IMR-90 (cell line): ENCODE measurements around the gene NFASC. TPM values are rescaled to one million over a fixed set of nuclear protein-coding genes. Genes with fewer than 3 reads are reported as not detected.

Source experiments
- ATAC-seq: fragments of 200-7000 bp; cut with Tn5 transposase; 2 replicates; pipeline ENCODE4 v1.9.1; 2020; ENCODE audit warnings: low read depth, mild to moderate bottlenecking, moderate library complexity
- BruUV-seq: library from RNA; stranded (reverse); fragments of 400-500 nt; replicated peaks from 2 replicates; lab custom pipeline; 2021; lab: Mats Ljungman, UMichigan
- CTCF ChIA-PET: fragments of 300-600 bp; formaldehyde crosslinking; extraction: SDS; loops from one replicate; lab custom pipeline; 2021; ENCODE audit warnings: antibody characterized with exemption; lab: Yijun Ruan, JAX
- POLR2A ChIA-PET: fragments of 300-600 bp; sonication (Branson Sonifier 250); formaldehyde crosslinking; loops from one replicate; lab custom pipeline; 2022; ENCODE audit warnings: antibody characterized with exemption; ENCODE audit not compliant: unreplicated experiment; lab: Charles Lee
- DNase-seq: peaks from one replicate; pipeline ENCODE4 v3.0.0; 2013
- H2AFZ ChIP-seq: replicated peaks from 2 replicates; pipeline ENCODE3; 2013; ENCODE audit warnings: low read length, mild to moderate bottlenecking; ENCODE audit not compliant: poor library complexity
- H2AK5ac ChIP-seq: 2 replicates; pipeline ENCODE4 v1.6.1; 2013; ENCODE audit warnings: low read depth, low read length, inconsistent platforms
- H2AK9ac ChIP-seq: replicated peaks from 2 replicates; pipeline ENCODE3; 2013; ENCODE audit warnings: mild to moderate bottlenecking, low read depth, low read length, moderate library complexity; ENCODE audit not compliant: poor library complexity
- H2BK120ac ChIP-seq: 2 replicates; pipeline ENCODE4 v1.6.1; 2013; ENCODE audit warnings: low read depth, low read length, inconsistent platforms
- H2BK15ac ChIP-seq: 3 replicates; pipeline ENCODE4 v1.6.1; 2013; ENCODE audit warnings: low read depth, low read length, inconsistent platforms
- H2BK20ac ChIP-seq: 2 replicates; pipeline ENCODE4 v1.6.1; 2013; ENCODE audit warnings: low read depth, mild to moderate bottlenecking, inconsistent platforms, low read length, moderate library complexity
- H2BK5ac ChIP-seq: 2 replicates; pipeline ENCODE4 v1.6.1; 2013; ENCODE audit warnings: mild to moderate bottlenecking, low read depth, low read length, inconsistent platforms; ENCODE audit not compliant: poor library complexity, severe bottlenecking
- H3K14ac ChIP-seq: replicated peaks from 2 replicates; pipeline ENCODE4 v1.6.1; 2013; ENCODE audit warnings: low read depth, low read length, inconsistent platforms
- H3K18ac ChIP-seq: 2 replicates; pipeline ENCODE4 v1.6.1; 2013; ENCODE audit warnings: low read depth, low read length, control low read depth
- H3K23ac ChIP-seq: 2 replicates; pipeline ENCODE4 v1.6.1; 2013; ENCODE audit warnings: low read depth, low read length, inconsistent platforms
- H3K27ac ChIP-seq: 2 replicates; pipeline ENCODE4 v1.5.1; 2013; ENCODE audit warnings: mild to moderate bottlenecking, control low read depth, low read length; ENCODE audit not compliant: insufficient read depth
- H3K27me3 ChIP-seq: 2 replicates; pipeline ENCODE4 v1.6.1; 2013; ENCODE audit warnings: low read length; ENCODE audit not compliant: control insufficient read depth, insufficient read depth
- H3K36me3 ChIP-seq: 2 replicates; pipeline ENCODE4 v1.6.1; 2013; ENCODE audit warnings: low read length, mixed read lengths; ENCODE audit not compliant: control insufficient read depth, insufficient read depth
- H3K4ac ChIP-seq: 2 replicates; pipeline ENCODE4 v1.6.1; 2013; ENCODE audit warnings: low read depth, low read length, inconsistent platforms
- H3K4me1 ChIP-seq: 2 replicates; pipeline ENCODE4 v1.6.1; 2013; ENCODE audit warnings: low read length, mixed read lengths; ENCODE audit not compliant: control insufficient read depth, insufficient read depth
- H3K4me2 ChIP-seq: 2 replicates; pipeline ENCODE4 v1.6.1; 2013; ENCODE audit warnings: low read depth, mild to moderate bottlenecking, control low read depth, low read length, moderate library complexity
- H3K4me3 ChIP-seq: 2 replicates; pipeline ENCODE4 v1.5.1; 2013; ENCODE audit warnings: low read depth, mild to moderate bottlenecking, control low read depth, low read length, moderate library complexity; ENCODE audit not compliant: insufficient read depth
- H3K56ac ChIP-seq: 2 replicates; pipeline ENCODE4 v1.6.1; 2013; ENCODE audit warnings: low read length, inconsistent platforms; ENCODE audit not compliant: insufficient read depth; ENCODE audit errors: extremely low read depth
- H3K79me1 ChIP-seq, 2 experiments: 2 replicates each; pipeline ENCODE4 v1.6.1; 2013; ENCODE audit warnings: low read length in 2 of 2, inconsistent platforms in 1 of 2, low read depth in 1 of 2
- H3K9ac ChIP-seq: 2 replicates; pipeline ENCODE4 v1.6.1; 2013; ENCODE audit warnings: low read depth, low read length, control low read depth
- H3K9me1 ChIP-seq: 2 replicates; pipeline ENCODE4 v1.6.1; 2013; ENCODE audit warnings: low read length, inconsistent platforms; ENCODE audit not compliant: insufficient read depth
- H3K9me3 ChIP-seq: 2 replicates; pipeline ENCODE4 v1.6.1; 2013; ENCODE audit warnings: low read length; ENCODE audit not compliant: control insufficient read depth, insufficient read depth
- H4K20me1 ChIP-seq: 2 replicates; pipeline ENCODE4 v1.6.1; 2013; ENCODE audit warnings: low read length, inconsistent platforms; ENCODE audit not compliant: insufficient read depth
- H4K5ac ChIP-seq: 2 replicates; pipeline ENCODE4 v1.6.1; 2013; ENCODE audit warnings: mild to moderate bottlenecking, low read depth, low read length, control low read depth
- H4K8ac ChIP-seq, 2 experiments: 2 replicates each; pipeline ENCODE4 v1.6.1; 2013; ENCODE audit warnings: low read depth in 2 of 2, low read length in 2 of 2, control low read depth in 1 of 2, inconsistent platforms in 1 of 2
- H4K91ac ChIP-seq: 2 replicates; pipeline ENCODE4 v1.6.1; 2013; ENCODE audit warnings: low read depth, low read length, inconsistent platforms; ENCODE audit not compliant: insufficient read depth
- BHLHE40 ChIP-seq: fragments of 150-350 bp; IDR thresholded peaks from 2 replicates; pipeline ENCODE4 v1.6.1; 2016; ENCODE audit warnings: mild to moderate bottlenecking, low read depth, low read length
- CEBPB ChIP-seq: IDR thresholded peaks from 2 replicates; pipeline ENCODE4 v1.6.1; 2012; ENCODE audit warnings: low read depth, low read length, improper control_type of control experiment
- CHD1 ChIP-seq: IDR thresholded peaks from 2 replicates; pipeline ENCODE4 v1.6.1; 2012; ENCODE audit warnings: low read depth, low read length, improper control_type of control experiment
- FOS ChIP-seq: fragments of 150-350 bp; IDR thresholded peaks from 2 replicates; pipeline ENCODE4 v1.6.1; 2016; ENCODE audit warnings: low read depth, low read length
- MAFK ChIP-seq: IDR thresholded peaks from 2 replicates; pipeline ENCODE4 v1.6.1; 2012; ENCODE audit warnings: low read depth, low read length, improper control_type of control experiment
- MAZ ChIP-seq: IDR thresholded peaks from 2 replicates; pipeline ENCODE4 v1.6.1; 2012; ENCODE audit warnings: low read depth, mild to moderate bottlenecking, low read length, improper control_type of control experiment, moderate library complexity, borderline replicate concordance
- MXI1 ChIP-seq: IDR thresholded peaks from 2 replicates; pipeline ENCODE4 v1.6.1; 2012; ENCODE audit warnings: low read depth, mild to moderate bottlenecking, low read length, moderate library complexity, borderline replicate concordance
- NFE2L2 ChIP-seq: fragments of 150-350 bp; IDR thresholded peaks from 2 replicates; pipeline ENCODE4 v1.6.1; 2016; ENCODE audit warnings: low read depth, mild to moderate bottlenecking, low read length
- POLR2A ChIP-seq: IDR thresholded peaks from 2 replicates; pipeline ENCODE4 v1.6.1; 2012; ENCODE audit warnings: mild to moderate bottlenecking, low read depth, low read length
- RAD21 ChIP-seq: IDR thresholded peaks from 2 replicates; pipeline ENCODE4 v1.6.1; 2012; ENCODE audit warnings: low read length, improper control_type of control experiment
- RCOR1 ChIP-seq: IDR thresholded peaks from 2 replicates; pipeline ENCODE4 v1.6.1; 2012; ENCODE audit warnings: mild to moderate bottlenecking, low read length, improper control_type of control experiment; ENCODE audit not compliant: insufficient replicate concordance
- RFX5 ChIP-seq: IDR thresholded peaks from 2 replicates; pipeline ENCODE4 v1.8.0; 2012; ENCODE audit warnings: low read depth, mild to moderate bottlenecking, low read length, moderate library complexity
- SMC3 ChIP-seq: fragments of 150-350 bp; IDR thresholded peaks from 2 replicates; pipeline ENCODE4 v1.6.1; 2016; ENCODE audit warnings: low read depth, mild to moderate bottlenecking, antibody characterized with exemption, low read length, moderate library complexity
- WGBS, 2 experiments: methylation state at CpG; one replicate each; pipeline versions ENCODE4 v1.1.5 to v1.1.7; 2013; ENCODE audit warnings: missing lambda C conversion rate in 2 of 2; ENCODE audit not compliant: insufficient read length in 1 of 2; ENCODE audit errors: extremely low coverage in 2 of 2; 5-methylcytosine and 5-hydroxymethylcytosine counted together
- dilution Hi-C: fragments of 300-500 bp; cut with HindIII; formaldehyde crosslinking; loops from one replicate; pipeline ENCODE4 v1.14.3; 2018; ENCODE audit warnings: low sequenced_read_pairs; ENCODE audit not compliant: unreplicated experiment
- in situ Hi-C: fragments of 300-500 bp; cut with MboI; formaldehyde crosslinking; loops from 3 replicates; pipeline ENCODE4 v1.14.3; 2019; ENCODE audit warnings: low sequenced_read_pairs, inconsistent platforms, mixed read lengths
- intact Hi-C: fragments of 100-400 bp; cut with micrococcal nuclease; formaldehyde crosslinking; loops from 2 replicates; pipeline ENCODE4 v1.10.0; 2022
- polyA plus RNA-seq, 3 experiments: library from polyadenylated mRNA; depleted of rRNA; stranded (reverse); fragments of >200 nt; gene quantifications; 2 replicates each; pipeline ENCODE4 v1.2.3, GENCODE V29; 2012; ENCODE audit warnings: low replicate concordance in 1 of 3
- total RNA-seq: library from RNA; depleted of rRNA; stranded (reverse); fragments of >200 nt; gene quantifications from 2 replicates; pipeline ENCODE4 v1.2.3, GENCODE V29; 2012
- TF ChIP-seq, protein P1 (sequence below): conservative IDR thresholded peaks from 2 replicates; pipeline ENCODE4 v1.5.1; 2012; ENCODE audit warnings: mild to moderate bottlenecking, low read depth, low read length, improper control_type of control experiment
- TF ChIP-seq, protein P2 (sequence below): fragments of 150-350 bp; IDR thresholded peaks from 2 replicates; pipeline ENCODE4 v1.6.1; 2016; ENCODE audit warnings: low read depth, mild to moderate bottlenecking, low read length, moderate library complexity, borderline replicate concordance
- TF ChIP-seq, protein P3 (sequence below): fragments of 150-350 bp; IDR thresholded peaks from 2 replicates; pipeline ENCODE4 v1.6.1; 2017; ENCODE audit warnings: mild to moderate bottlenecking, antibody characterized with exemption, low read length, low read depth

NFASC gene
- total and polyA plus RNA-seq, 2 of the 4 experiments (the other 2 are of a cell fraction) = 0.18 to 0.79 TPM

DNA sequence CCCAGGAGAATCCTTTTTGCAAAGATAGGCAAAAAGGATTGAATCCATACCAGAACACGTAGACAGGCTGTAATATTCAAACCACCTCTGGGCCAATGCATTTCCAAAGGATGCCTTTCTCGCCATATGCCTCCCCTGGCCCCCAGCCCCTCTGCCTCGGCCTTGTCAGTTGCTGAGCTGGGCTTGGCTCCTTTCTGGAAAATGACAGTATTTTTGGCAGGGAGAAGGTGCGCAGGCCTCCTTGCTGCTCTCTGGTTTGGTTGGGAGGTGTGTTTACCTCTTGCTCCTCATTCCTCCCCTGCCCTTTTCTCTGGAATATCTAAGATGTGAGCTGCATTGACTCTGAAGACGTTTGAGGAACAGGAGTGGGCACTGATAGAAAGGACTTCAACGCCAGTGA lies 146.3 kb downstream of the NFASC start:
- POLR2A ChIA-PET = no interaction called here
- no peak overlapping the region for H3K4ac ChIP-seq
- no peak overlapping the region for H3K56ac ChIP-seq
- H3K9me1 ChIP-seq = no peaks in the 10 kb centered on the region
- no peak overlapping the region for H4K5ac ChIP-seq
- DNase-seq = no peak
- WGBS, 2 experiments = 60% methylated on average over 1 of the region's 6 CpGs; no CpG with 5 or more reads in 1 of the 2 experiments
- H3K4me2 ChIP-seq = no peak overlapping the region
- H3K9ac ChIP-seq = no peak overlapping the region
- no peak overlapping the region for H4K8ac ChIP-seq
- H2AFZ ChIP-seq = no peak overlapping the region
- intact Hi-C loops = no loop called here
- no peak overlapping the region for H3K4me3 ChIP-seq
- no TSS peak for BruUV-seq
- TF ChIP-seq POLR2A = no peak
- TF ChIP-seq RAD21 = no peak
- no peak for TF ChIP-seq SMC3
- TF ChIP-seq MAFK = no peak
- TF ChIP-seq CEBPB = no peak
- no peak for TF ChIP-seq NFE2L2
- no peak for TF ChIP-seq FOS
- TF ChIP-seq RCOR1 = no peak
- TF ChIP-seq RFX5 = no peak
- TF ChIP-seq, protein P1, sequence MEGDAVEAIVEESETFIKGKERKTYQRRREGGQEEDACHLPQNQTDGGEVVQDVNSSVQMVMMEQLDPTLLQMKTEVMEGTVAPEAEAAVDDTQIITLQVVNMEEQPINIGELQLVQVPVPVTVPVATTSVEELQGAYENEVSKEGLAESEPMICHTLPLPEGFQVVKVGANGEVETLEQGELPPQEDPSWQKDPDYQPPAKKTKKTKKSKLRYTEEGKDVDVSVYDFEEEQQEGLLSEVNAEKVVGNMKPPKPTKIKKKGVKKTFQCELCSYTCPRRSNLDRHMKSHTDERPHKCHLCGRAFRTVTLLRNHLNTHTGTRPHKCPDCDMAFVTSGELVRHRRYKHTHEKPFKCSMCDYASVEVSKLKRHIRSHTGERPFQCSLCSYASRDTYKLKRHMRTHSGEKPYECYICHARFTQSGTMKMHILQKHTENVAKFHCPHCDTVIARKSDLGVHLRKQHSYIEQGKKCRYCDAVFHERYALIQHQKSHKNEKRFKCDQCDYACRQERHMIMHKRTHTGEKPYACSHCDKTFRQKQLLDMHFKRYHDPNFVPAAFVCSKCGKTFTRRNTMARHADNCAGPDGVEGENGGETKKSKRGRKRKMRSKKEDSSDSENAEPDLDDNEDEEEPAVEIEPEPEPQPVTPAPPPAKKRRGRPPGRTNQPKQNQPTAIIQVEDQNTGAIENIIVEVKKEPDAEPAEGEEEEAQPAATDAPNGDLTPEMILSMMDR = no peak
- no peak for TF ChIP-seq BHLHE40
- no peak for TF ChIP-seq MAZ
- TF ChIP-seq, protein P2, sequence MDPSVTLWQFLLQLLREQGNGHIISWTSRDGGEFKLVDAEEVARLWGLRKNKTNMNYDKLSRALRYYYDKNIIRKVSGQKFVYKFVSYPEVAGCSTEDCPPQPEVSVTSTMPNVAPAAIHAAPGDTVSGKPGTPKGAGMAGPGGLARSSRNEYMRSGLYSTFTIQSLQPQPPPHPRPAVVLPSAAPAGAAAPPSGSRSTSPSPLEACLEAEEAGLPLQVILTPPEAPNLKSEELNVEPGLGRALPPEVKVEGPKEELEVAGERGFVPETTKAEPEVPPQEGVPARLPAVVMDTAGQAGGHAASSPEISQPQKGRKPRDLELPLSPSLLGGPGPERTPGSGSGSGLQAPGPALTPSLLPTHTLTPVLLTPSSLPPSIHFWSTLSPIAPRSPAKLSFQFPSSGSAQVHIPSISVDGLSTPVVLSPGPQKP = no peak
- no peak for TF ChIP-seq MXI1
- no peak for TF ChIP-seq CHD1
- TF ChIP-seq, protein P3, sequence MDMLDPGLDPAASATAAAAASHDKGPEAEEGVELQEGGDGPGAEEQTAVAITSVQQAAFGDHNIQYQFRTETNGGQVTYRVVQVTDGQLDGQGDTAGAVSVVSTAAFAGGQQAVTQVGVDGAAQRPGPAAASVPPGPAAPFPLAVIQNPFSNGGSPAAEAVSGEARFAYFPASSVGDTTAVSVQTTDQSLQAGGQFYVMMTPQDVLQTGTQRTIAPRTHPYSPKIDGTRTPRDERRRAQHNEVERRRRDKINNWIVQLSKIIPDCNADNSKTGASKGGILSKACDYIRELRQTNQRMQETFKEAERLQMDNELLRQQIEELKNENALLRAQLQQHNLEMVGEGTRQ = no peak
- no peak overlapping the region for H2BK20ac ChIP-seq
- no peaks in the 10 kb centered on the region for H3K9me3 ChIP-seq
- H3K36me3 ChIP-seq = no peaks in the 10 kb centered on the region
- in situ Hi-C loops = no loop called here
- no peak overlapping the region for H3K18ac ChIP-seq
- H3K23ac ChIP-seq = no peak overlapping the region
- H2AK9ac ChIP-seq = no peak overlapping the region
- H4K91ac ChIP-seq = no peak overlapping the region
- no peak for ATAC-seq
- no peak overlapping the region for H3K27ac ChIP-seq
- H2AK5ac ChIP-seq = no peak overlapping the region
- H2BK5ac ChIP-seq = no peak overlapping the region
- no peaks in the 10 kb centered on the region for H4K20me1 ChIP-seq
- H3K79me1 ChIP-seq = no peaks in the 10 kb centered on the region
- CTCF ChIA-PET = no interaction called here
- H2BK15ac ChIP-seq = no peak overlapping the region
- dilution Hi-C loops = no loop called here
- H3K14ac ChIP-seq = no peak overlapping the region
- no peaks in the 10 kb centered on the region for H3K4me1 ChIP-seq
- H2BK120ac ChIP-seq = no peak overlapping the region
- H3K27me3 ChIP-seq = peaks cover 58% of the 10 kb centered on the region
